Endothelial cell of umbilical vein (primary cell): ENCODE data around the gene NUMA1. TPM values are rescaled to one million over a fixed set of nuclear protein-coding genes. Genes with fewer than 3 reads are reported as not detected.

Source experiments
- BruUV-seq: library from RNA; stranded (reverse); fragments of 400-500 nt; replicated peaks from 2 replicates; lab custom pipeline; 2021; lab: Mats Ljungman, UMichigan
- CTCF ChIA-PET: fragments of 300-600, 350-600 bp; sonication (Branson Sonifier 250); formaldehyde crosslinking; loops from one replicate; lab custom pipeline; 2021; ENCODE audit warnings: antibody characterized with exemption, inconsistent platforms; lab: Charles Lee
- POLR2A ChIA-PET: fragments of 300-600, 350-600 bp; sonication (Branson Sonifier 250); formaldehyde crosslinking; loops from one replicate; lab custom pipeline; 2021; ENCODE audit warnings: antibody characterized with exemption, inconsistent platforms; lab: Charles Lee
- DNase-seq: peaks from one replicate; pipeline ENCODE4 v3.0.0-alpha.2; 2011; ENCODE audit warnings: low read depth, low spot score
- FAIRE-seq: peaks from 2 replicates; lab custom pipeline; 2011; peaks lifted over from hg19 to GRCh38; lab: Jason Lieb, UNC
- H2AFZ ChIP-seq: 2 replicates; pipeline ENCODE4 v1.6.0; 2012; ENCODE audit warnings: low read depth, low read length, control low read depth, inconsistent platforms
- H3K27ac ChIP-seq: 2 replicates; pipeline ENCODE4 v1.5.1; 2011; ENCODE audit warnings: low read depth, mild to moderate bottlenecking, control low read depth, low read length, moderate library complexity; ENCODE audit not compliant: insufficient read depth
- H3K27me3 ChIP-seq, 2 experiments: 2 replicates each; pipeline versions ENCODE4 v1.6.0 to v1.6.1; 2011; ENCODE audit warnings: low read length in 2 of 2, mixed read lengths in 1 of 2; ENCODE audit not compliant: control insufficient read depth in 2 of 2, insufficient read depth in 2 of 2
- H3K36me3 ChIP-seq, 2 experiments: 2 replicates in 1 of 2; 3 replicates in 1 of 2; pipeline ENCODE4 v1.5.1; 2011; ENCODE audit warnings: low read length in 2 of 2, mild to moderate bottlenecking in 1 of 2, moderate library complexity in 1 of 2; ENCODE audit not compliant: control insufficient read depth in 2 of 2, insufficient read depth in 2 of 2; ENCODE audit errors: extremely low read depth in 1 of 2
- H3K4me1 ChIP-seq: 3 replicates; pipeline ENCODE4 v1.5.1; 2011; ENCODE audit warnings: mild to moderate bottlenecking, low read length; ENCODE audit not compliant: control insufficient read depth, insufficient read depth; ENCODE audit errors: extremely low read depth
- H3K4me2 ChIP-seq: 2 replicates; pipeline ENCODE4 v1.6.1; 2011; ENCODE audit warnings: low read length, control low read depth, mixed read lengths; ENCODE audit not compliant: insufficient read depth
- H3K4me3 ChIP-seq, 3 experiments: fragments of 200-600 bp in 1 of 3; sonication (generic), shearing (Covaris generic) in 1 of 3; replicated peaks in 1 of 3; 2 replicates each; pipeline ENCODE4 v1.5.1; 2011 to 2016; ENCODE audit warnings: control low read depth in 3 of 3, low read length in 3 of 3, mild to moderate bottlenecking in 2 of 3, inconsistent platforms in 1 of 3, low read depth in 1 of 3, moderate library complexity in 1 of 3; ENCODE audit not compliant: insufficient read depth in 1 of 3
- H3K79me2 ChIP-seq: 2 replicates; pipeline ENCODE4 v1.6.0; 2012; ENCODE audit warnings: low read length, inconsistent platforms; ENCODE audit not compliant: control insufficient read depth, insufficient read depth
- H3K9ac ChIP-seq: replicated peaks from 2 replicates; pipeline ENCODE3; 2011; ENCODE audit warnings: low read length, control low read depth; ENCODE audit not compliant: insufficient read depth; ENCODE audit errors: extremely low read depth
- H3K9me1 ChIP-seq: replicated peaks from 3 replicates; pipeline ENCODE4 v1.6.0; 2011; ENCODE audit warnings: mild to moderate bottlenecking, low read length; ENCODE audit not compliant: control insufficient read depth, insufficient read depth; ENCODE audit errors: extremely low read depth
- H3K9me3 ChIP-seq: replicated peaks from 2 replicates; pipeline ENCODE4 v1.5.1; 2012; ENCODE audit warnings: low read length, inconsistent platforms; ENCODE audit not compliant: control insufficient read depth, insufficient read depth
- H4K20me1 ChIP-seq: replicated peaks from 2 replicates; pipeline ENCODE3; 2011; ENCODE audit warnings: mild to moderate bottlenecking, low read length; ENCODE audit not compliant: control insufficient read depth, insufficient read depth; ENCODE audit errors: extremely low read depth
- CTCF ChIP-seq, 2 donors: IDR thresholded peaks; 1 replicate in 1 of 2; 2 replicates in 1 of 2; pipeline ENCODE4 v1.5.1; 2011; ENCODE audit warnings: low read length in 2 of 2, mild to moderate bottlenecking in 2 of 2, moderate library complexity in 2 of 2, control low read depth in 1 of 2, inconsistent platforms in 1 of 2, low read depth in 1 of 2; ENCODE audit not compliant: insufficient read depth in 1 of 2; ENCODE audit errors: extremely low read depth in 1 of 2
- EZH2 ChIP-seq: IDR thresholded peaks from 2 replicates; pipeline ENCODE4 v1.6.1; 2012; ENCODE audit warnings: borderline replicate concordance, low read depth, mild to moderate bottlenecking, moderate library complexity, low read length, inconsistent platforms; ENCODE audit not compliant: severe bottlenecking
- FOS ChIP-seq: IDR thresholded peaks from 2 replicates; pipeline ENCODE4 v1.6.1; 2011; ENCODE audit warnings: mild to moderate bottlenecking, low read length, moderate library complexity, borderline replicate concordance; ENCODE audit not compliant: insufficient read depth
- GATA2 ChIP-seq: IDR thresholded peaks from 2 replicates; pipeline ENCODE4 v1.7.0; 2011; ENCODE audit warnings: low read depth, mild to moderate bottlenecking, moderate library complexity, mixed read lengths, low read length; ENCODE audit not compliant: insufficient read length, insufficient read depth
- JUN ChIP-seq: IDR thresholded peaks from 2 replicates; pipeline ENCODE4 v1.6.1; 2011; ENCODE audit warnings: borderline replicate concordance, low read depth; ENCODE audit not compliant: insufficient read length, insufficient read depth
- MYC ChIP-seq: IDR thresholded peaks from one replicate; pipeline ENCODE4 v1.6.1; 2011; ENCODE audit warnings: mild to moderate bottlenecking, low read depth, low read length
- POLR2A ChIP-seq: IDR thresholded peaks from 2 replicates; pipeline ENCODE4 v1.6.1; 2012; ENCODE audit warnings: low read depth, mild to moderate bottlenecking, control low read depth, low read length
- dilution Hi-C: fragments of 300-500 bp; cut with MboI; formaldehyde crosslinking; loops from one replicate; pipeline ENCODE4 v1.15.0; 2019; ENCODE audit warnings: low sequenced_read_pairs; ENCODE audit not compliant: extremely low pct_ligation_motif_present
- intact Hi-C: fragments of 100-400 bp; cut with micrococcal nuclease; formaldehyde crosslinking; loops from one replicate; pipeline ENCODE4 v1.10.0; 2022
- polyA plus RNA-seq, 4 experiments: library from polyadenylated mRNA; depleted of rRNA in 3 of 4; stranded (reverse) in 3 of 4; unstranded in 1 of 4; fragments of >200 nt; gene quantifications; 2 replicates each; pipeline versions ENCODE4 v1.2.1 to v1.2.3, GENCODE V29; 2011 to 2012; ENCODE audit warnings: missing spikeins in 1 of 4
- total RNA-seq: library from RNA; stranded (reverse); gene quantifications from 2 replicates; pipeline ENCODE4 v1.2.3, GENCODE V29; 2021
- TF ChIP-seq, protein P1 (sequence below): IDR thresholded peaks from 2 replicates; pipeline ENCODE4 v1.6.1; 2011; ENCODE audit not compliant: insufficient read depth, insufficient read length

NUMA1 gene
- total and polyA plus RNA-seq, 2 donors (not counting 3 experiments of a cell fraction or from before 2014, with no cell fraction given): 120 to 164 TPM

DNA sequence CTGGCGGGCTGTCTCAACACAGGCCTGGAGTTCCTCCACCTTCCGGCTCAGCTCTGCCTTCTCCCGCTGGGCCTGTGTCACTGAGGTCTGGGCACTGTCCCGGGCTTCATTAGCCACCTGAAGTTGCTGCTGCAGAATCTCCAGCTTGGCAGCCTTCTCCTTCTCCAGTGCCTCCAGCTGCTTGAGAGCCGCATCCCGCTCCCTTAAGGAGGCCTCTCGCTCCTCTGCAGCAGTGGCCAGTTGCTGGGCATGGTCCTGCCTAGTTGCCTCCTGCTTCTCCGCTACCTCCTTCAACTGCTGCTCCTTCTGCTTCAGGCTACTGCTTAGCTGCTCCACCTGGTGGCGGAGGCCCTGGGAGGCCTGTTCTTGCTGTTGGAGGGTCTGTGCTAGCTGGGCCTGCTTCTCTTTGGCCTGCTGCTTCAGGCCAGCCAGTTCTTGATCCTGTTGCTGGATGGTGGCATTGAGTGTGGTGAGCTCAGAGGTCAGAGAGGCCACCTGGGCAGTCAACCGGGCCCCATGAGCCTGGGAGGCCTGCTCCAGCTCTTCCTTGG is 64.8 kb downstream of the NUMA1 start:
- Histone ChIP-seq H3K27ac (no peak overlapping the region), H3K4me2 (no peak overlapping the region), H3K9me1 (no peaks in the 10 kb centered on the region), H3K4me1 (no peaks in the 10 kb centered on the region), H3K79me2 (no peaks in the 10 kb centered on the region), H3K27me3 (no peaks in the 10 kb centered on the region), H2AFZ (no peak overlapping the region), H3K4me3 (no peak overlapping the region), H3K9ac (no peak overlapping the region), H4K20me1 (no peaks in the 10 kb centered on the region), H3K36me3 (peaks cover 47 to 97% of the 10 kb centered on the region in 2 experiments), H3K9me3 (no peaks in the 10 kb centered on the region)
- CTCF ChIA-PET: interaction anchor here (1.1 to 5.9 kb wide), 14 partner anchors 10 to 415 kb away, joined by 3 to 43 read pairs (median 6); partner anchors contain the start of genes RNF121 and XNDC1N
- dilution Hi-C loops (no loop called here), intact Hi-C loops (loop anchor here (5.0 kb wide), 1 partner anchor 153 kb away; no protein-coding TSS in a partner anchor)
- BruUV-seq: TSS peak; percentile 30
- POLR2A ChIA-PET: interaction anchor here (0.7 kb wide), 1 partner anchor 9 kb away, joined by 3 read pairs; no protein-coding TSS in a partner anchor
- TF ChIP-seq GATA2: no peak
- TF ChIP-seq FOS: no peak
- TF ChIP-seq CTCF (IDR thresholded peaks at IDR 0.05; ENCODE audit: extremely low read depth in 1 of 2, insufficient read depth in 1 of 2, low read depth in 1 of 2, low read length in 2 of 2): peak; percentile 24 to 57
- TF ChIP-seq EZH2: no peak
- TF ChIP-seq, protein P1, sequence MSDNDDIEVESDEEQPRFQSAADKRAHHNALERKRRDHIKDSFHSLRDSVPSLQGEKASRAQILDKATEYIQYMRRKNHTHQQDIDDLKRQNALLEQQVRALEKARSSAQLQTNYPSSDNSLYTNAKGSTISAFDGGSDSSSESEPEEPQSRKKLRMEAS: no peak
- TF ChIP-seq POLR2A: no peak
- TF ChIP-seq JUN: no peak
- no peak for TF ChIP-seq MYC
- FAIRE-seq: no peak
- no peak for DNase-seq
